Fibroblast of lung (primary cell): ENCODE measurements around the gene MPPED2. TPM values are rescaled to one million over a fixed set of nuclear protein-coding genes. Genes with fewer than 3 reads are reported as not detected.

Experiments used
- DNase-seq, 2 donors: peaks; one replicate each; pipeline versions ENCODE4 v3.0.0 to v3.0.0-alpha.2; 2010; ENCODE audit warnings: low read depth in 2 of 2
- H2AFZ ChIP-seq: 2 replicates; pipeline ENCODE4 v1.5.1; 2012; ENCODE audit warnings: low read length, control low read depth, inconsistent platforms
- H3K27ac ChIP-seq: 2 replicates; pipeline ENCODE4 v1.5.1; 2011; ENCODE audit warnings: low read length, control low read depth; ENCODE audit not compliant: insufficient read depth
- H3K27me3 ChIP-seq: 2 replicates; pipeline ENCODE4 v1.5.1; 2011; ENCODE audit warnings: mild to moderate bottlenecking, low read length; ENCODE audit not compliant: control insufficient read depth, insufficient read depth
- H3K36me3 ChIP-seq: 2 replicates; pipeline ENCODE4 v1.5.1; 2011; ENCODE audit warnings: low read length; ENCODE audit not compliant: control insufficient read depth, insufficient read depth
- H3K4me1 ChIP-seq: 2 replicates; pipeline ENCODE4 v1.5.1; 2011; ENCODE audit warnings: low read length; ENCODE audit not compliant: control insufficient read depth, insufficient read depth; ENCODE audit errors: extremely low read depth
- H3K4me2 ChIP-seq: 2 replicates; pipeline ENCODE4 v1.5.1; 2011; ENCODE audit warnings: low read length, control low read depth; ENCODE audit not compliant: insufficient read depth; ENCODE audit errors: extremely low read depth
- H3K4me3 ChIP-seq, 4 experiments: fragments of 200-600 bp in 1 of 4; sonication (generic) in 1 of 4; replicated peaks in 1 of 4; 2 replicates each; pipeline ENCODE4 v1.5.1; 2011 to 2016; ENCODE audit warnings: low read length in 4 of 4, low read depth in 3 of 4, mild to moderate bottlenecking in 3 of 4, control low read depth in 2 of 4, inconsistent platforms in 1 of 4, mixed read lengths in 1 of 4; ENCODE audit not compliant: insufficient read depth in 1 of 4; ENCODE audit errors: control extremely low read depth in 1 of 4
- H3K79me2 ChIP-seq: 2 replicates; pipeline ENCODE4 v1.5.1; 2012; ENCODE audit warnings: mild to moderate bottlenecking, low read length, inconsistent platforms; ENCODE audit not compliant: control insufficient read depth, insufficient read depth
- H3K9ac ChIP-seq: 2 replicates; pipeline ENCODE4 v1.5.1; 2011; ENCODE audit warnings: mild to moderate bottlenecking, low read length, control low read depth; ENCODE audit not compliant: insufficient read depth
- H3K9me3 ChIP-seq: 2 replicates; pipeline ENCODE4 v1.5.1; 2012; ENCODE audit warnings: low read depth, low read length; ENCODE audit not compliant: control insufficient read depth, insufficient read depth
- H4K20me1 ChIP-seq: 2 replicates; pipeline ENCODE4 v1.5.1; 2011; ENCODE audit warnings: low read length; ENCODE audit not compliant: control insufficient read depth, insufficient read depth; ENCODE audit errors: extremely low read depth
- CTCF ChIP-seq, 2 donors: IDR thresholded peaks in 1 of 2; conservative IDR thresholded peaks in 1 of 2; 1 replicate in 1 of 2; 2 replicates in 1 of 2; pipeline ENCODE4 v1.5.1; 2011 to 2012; ENCODE audit warnings: low read length in 2 of 2, control low read depth in 1 of 2, inconsistent platforms in 1 of 2, low read depth in 1 of 2, mild to moderate bottlenecking in 1 of 2
- EZH2 ChIP-seq: IDR thresholded peaks from 2 replicates; pipeline ENCODE4 v1.5.1; 2012; ENCODE audit warnings: low read length, control low read depth, mild to moderate bottlenecking; ENCODE audit errors: missing control alignments
- polyA minus RNA-seq: library from RNA; depleted of rRNA, polyadenylated mRNA; stranded (reverse); fragments of >200 nt; gene quantifications from 2 replicates; pipeline ENCODE4 v1.2.3, GENCODE V29; 2011; ENCODE audit warnings: low replicate concordance
- polyA plus RNA-seq, 2 donors: library from polyadenylated mRNA; depleted of rRNA in 1 of 2; stranded (reverse) in 1 of 2; unstranded in 1 of 2; fragments of >200 nt; gene quantifications; 2 replicates each; pipeline ENCODE4 v1.2.1, GENCODE V29; 2011 to 2012; ENCODE audit warnings: missing spikeins in 1 of 2
- total RNA-seq: library from RNA; depleted of rRNA; stranded (reverse); fragments of >200 nt; gene quantifications from 2 replicates; pipeline ENCODE4 v1.2.1, GENCODE V29; 2014

Gene MPPED2, protein sequence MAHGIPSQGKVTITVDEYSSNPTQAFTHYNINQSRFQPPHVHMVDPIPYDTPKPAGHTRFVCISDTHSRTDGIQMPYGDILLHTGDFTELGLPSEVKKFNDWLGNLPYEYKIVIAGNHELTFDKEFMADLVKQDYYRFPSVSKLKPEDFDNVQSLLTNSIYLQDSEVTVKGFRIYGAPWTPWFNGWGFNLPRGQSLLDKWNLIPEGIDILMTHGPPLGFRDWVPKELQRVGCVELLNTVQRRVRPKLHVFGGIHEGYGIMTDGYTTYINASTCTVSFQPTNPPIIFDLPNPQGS
- total RNA-seq (under 0.01 TPM in 2 replicates), polyA plus RNA-seq (0.02 and 0.03 TPM in 2 replicates), polyA minus RNA-seq (not detected in 2 replicates)
- not detected in 2 replicates for polyA plus RNA-seq (2012)

GRCh38 chr11:30586251-30587144, at the start of gene MPPED2:
TSS of gene MPPED2 (minus strand) at chr11:30586353. CDS start at chr11:30580373, 5,980 bp downstream.
- TF ChIP-seq EZH2 (no peak), CTCF (conservative IDR thresholded peaks at IDR 0.05 in 1 of 2, IDR thresholded peaks at IDR 0.05 in 1 of 2; ENCODE audit: low read depth in 1 of 2, low read length in 2 of 2) (peak in 1 of 2 donors; percentile 2)
- Histone ChIP-seq H3K27ac (no peak within 1 kb of the TSS), H3K27me3 (peaks cover 14% of the 10 kb centered on the region), H3K4me2 (peak within 1 kb of the TSS; percentile 59), H3K4me1 (no peaks in the 10 kb centered on the region), H3K9me3 (no peaks in the 10 kb centered on the region), H3K9ac (no peak within 1 kb of the TSS), H3K79me2 (no peaks in the 10 kb centered on the region), H3K36me3 (no peaks in the 10 kb centered on the region), H2AFZ (no peak within 1 kb of the TSS), H4K20me1 (no peaks in the 10 kb centered on the region), H3K4me3 (peak within 1 kb of the TSS in 3 of 4 experiments; percentile 2 to 45 (median 44))
- DNase-seq: no peak

DNA sequence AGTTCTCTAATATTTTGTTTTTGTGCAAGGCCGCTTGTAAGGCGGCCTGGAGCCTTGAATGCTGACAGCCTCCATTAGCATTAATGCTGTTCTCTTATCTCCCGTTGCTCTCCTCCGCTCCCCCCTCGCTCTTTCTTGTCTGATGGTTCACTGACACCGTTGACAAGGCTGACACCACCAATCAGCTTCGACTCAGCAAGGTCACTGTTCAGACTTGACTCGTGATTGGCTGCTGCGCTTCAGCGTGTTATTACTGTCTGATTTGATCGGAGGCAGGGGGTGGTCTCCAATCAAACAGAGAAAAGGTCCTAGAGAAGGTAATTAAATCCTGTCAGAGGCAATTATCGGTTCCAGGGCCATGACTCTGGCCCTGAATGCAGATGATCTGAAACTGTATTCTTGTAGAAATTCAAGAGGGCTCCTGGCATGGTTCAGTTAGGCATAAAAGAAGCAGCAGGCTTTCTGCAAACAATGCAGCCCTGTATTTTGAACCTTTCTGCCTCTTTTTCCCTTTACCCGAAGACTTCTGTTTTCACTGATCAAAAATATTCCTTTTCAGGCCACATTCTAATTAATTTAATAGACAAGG, 49.3 kb upstream of the MPPED2 start:
- Histone ChIP-seq H4K20me1 (no peaks in the 10 kb centered on the region), H3K4me1 (no peaks in the 10 kb centered on the region), H3K27me3 (no peaks in the 10 kb centered on the region), H3K4me3 (peak overlapping the region in 1 of 4 experiments; percentile 0), H3K9ac (no peak overlapping the region), H3K4me2 (no peak overlapping the region), H2AFZ (no peak overlapping the region), H3K27ac (no peak overlapping the region), H3K36me3 (no peaks in the 10 kb centered on the region), H3K9me3 (no peaks in the 10 kb centered on the region), H3K79me2 (no peaks in the 10 kb centered on the region)
- DNase-seq: peak; percentile 4 to 36
- no peak for TF ChIP-seq EZH2
- no peak for TF ChIP-seq CTCF (conservative IDR thresholded peaks at IDR 0.05 in 1 of 2, IDR thresholded peaks at IDR 0.05 in 1 of 2; ENCODE audit: low read depth in 1 of 2, low read length in 2 of 2)

DNA sequence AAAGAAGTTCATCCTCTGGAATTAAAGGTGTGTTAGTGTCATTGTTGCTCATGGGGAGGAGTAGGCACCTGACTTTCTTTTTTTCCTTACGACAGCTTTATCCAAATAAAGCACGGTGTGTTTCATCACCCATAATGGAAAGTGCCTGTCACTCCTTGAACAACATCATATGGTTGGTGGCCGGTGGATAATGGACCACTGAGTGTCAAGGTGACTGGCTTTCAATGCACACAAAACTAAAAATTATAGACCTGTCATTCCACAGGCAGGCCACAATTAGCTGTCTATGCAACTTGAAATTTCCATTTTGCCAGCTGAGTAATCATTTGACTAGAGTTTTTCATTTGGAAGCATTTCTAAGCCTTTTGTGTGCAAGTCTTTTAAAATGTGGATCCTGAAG, 45.0 kb upstream of the MPPED2 start:
- no peak overlapping the region for H2AFZ ChIP-seq
- H3K4me3 ChIP-seq: no peak overlapping the region
- TF ChIP-seq CTCF (conservative IDR thresholded peaks at IDR 0.05 in 1 of 2, IDR thresholded peaks at IDR 0.05 in 1 of 2; ENCODE audit: low read depth in 1 of 2, low read length in 2 of 2): no peak
- no peak for TF ChIP-seq EZH2
- H3K4me2 ChIP-seq: no peak overlapping the region
- H3K9me3 ChIP-seq: no peaks in the 10 kb centered on the region
- no peak overlapping the region for H3K27ac ChIP-seq
- no peak for DNase-seq
- H4K20me1 ChIP-seq: no peaks in the 10 kb centered on the region
- no peaks in the 10 kb centered on the region for H3K27me3 ChIP-seq
- no peaks in the 10 kb centered on the region for H3K79me2 ChIP-seq
- H3K9ac ChIP-seq: no peak overlapping the region
- no peaks in the 10 kb centered on the region for H3K4me1 ChIP-seq
- H3K36me3 ChIP-seq: no peaks in the 10 kb centered on the region
